Measurements from ENCODE around the gene ADAP1. TPM values are rescaled to one million over a fixed set of nuclear protein-coding genes. Genes with fewer than 3 reads are reported as not detected.
A peak's percentile ranks its signal among the peaks of the same experiment; 100 is the strongest.
"Not testable (repeated sequence)": the region's sequence is repeated elsewhere in the genome, so short reads cannot be mapped to it uniquely, and the experiment has no call there.

The ADAP1 gene
- total and polyA plus RNA-seq, 11 donors = 3.1 to 16.5 (median 12.0) TPM

DNA sequence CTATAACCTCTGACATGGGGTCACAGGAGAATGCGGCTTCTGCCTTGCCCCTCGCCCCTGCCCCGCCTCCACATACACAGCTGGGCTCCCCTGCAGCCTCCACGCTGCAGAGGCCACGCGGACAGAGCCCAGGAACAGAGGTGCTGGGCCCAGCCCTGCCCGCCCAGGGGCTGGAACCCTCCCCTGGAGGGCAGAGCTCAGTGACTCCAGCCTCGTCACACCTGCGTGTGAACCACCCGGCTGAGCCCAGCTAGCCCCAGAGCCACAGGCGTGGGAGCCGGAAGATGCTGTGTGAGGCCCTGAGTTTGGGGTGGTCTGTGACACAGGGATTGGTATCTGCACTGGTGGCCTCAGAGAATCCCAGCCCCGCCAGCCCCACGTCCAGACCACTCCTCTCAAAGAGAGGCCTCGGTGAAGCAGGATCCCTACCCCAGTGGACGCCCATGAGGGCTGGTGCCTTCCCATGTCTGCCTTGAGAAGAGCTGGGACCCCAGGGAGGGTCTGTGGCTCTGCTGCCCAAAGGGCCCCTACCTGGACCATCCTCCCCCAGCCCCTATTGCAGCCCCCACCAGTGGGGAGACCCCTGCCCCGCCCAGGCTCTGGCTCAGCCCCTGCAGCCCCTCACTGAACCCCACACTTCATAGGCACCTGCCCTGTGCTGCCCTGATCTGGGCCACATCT, 8.1 kb upstream of the ADAP1 start:
- Histone ChIP-seq H3K27ac (peak overlapping the region in 2 of 12 donors; percentile 1 to 85), H3K4me1 (peaks cover 0 to 61% (median 27%) of the 10 kb centered on the region in 12 donors), H3K9me3 (no peaks in the 10 kb centered on the region), H3K4me3 (no peak overlapping the region), H3K27me3 (no peaks in the 10 kb centered on the region), H3K36me3 (peaks cover 0 to 13% (median 10%) of the 10 kb centered on the region in 9 donors)
- 86 to 99% (median 94%) methylated on average over 7 to 17 of the region's 17 CpGs for WGBS, 4 donors
- ATAC-seq (no peak), DNase-seq (peak in 3 of 5 donors; percentile 16 to 52 (median 16))
- TF ChIP-seq POLR2A (IDR thresholded peaks at IDR 0.05) = no peak
- TF ChIP-seq, protein P1, sequence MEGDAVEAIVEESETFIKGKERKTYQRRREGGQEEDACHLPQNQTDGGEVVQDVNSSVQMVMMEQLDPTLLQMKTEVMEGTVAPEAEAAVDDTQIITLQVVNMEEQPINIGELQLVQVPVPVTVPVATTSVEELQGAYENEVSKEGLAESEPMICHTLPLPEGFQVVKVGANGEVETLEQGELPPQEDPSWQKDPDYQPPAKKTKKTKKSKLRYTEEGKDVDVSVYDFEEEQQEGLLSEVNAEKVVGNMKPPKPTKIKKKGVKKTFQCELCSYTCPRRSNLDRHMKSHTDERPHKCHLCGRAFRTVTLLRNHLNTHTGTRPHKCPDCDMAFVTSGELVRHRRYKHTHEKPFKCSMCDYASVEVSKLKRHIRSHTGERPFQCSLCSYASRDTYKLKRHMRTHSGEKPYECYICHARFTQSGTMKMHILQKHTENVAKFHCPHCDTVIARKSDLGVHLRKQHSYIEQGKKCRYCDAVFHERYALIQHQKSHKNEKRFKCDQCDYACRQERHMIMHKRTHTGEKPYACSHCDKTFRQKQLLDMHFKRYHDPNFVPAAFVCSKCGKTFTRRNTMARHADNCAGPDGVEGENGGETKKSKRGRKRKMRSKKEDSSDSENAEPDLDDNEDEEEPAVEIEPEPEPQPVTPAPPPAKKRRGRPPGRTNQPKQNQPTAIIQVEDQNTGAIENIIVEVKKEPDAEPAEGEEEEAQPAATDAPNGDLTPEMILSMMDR (IDR thresholded peaks at IDR 0.05) = no peak
- intact Hi-C loops (cut with DNase I) = no loop called here

GRCh38 chr7:961546-962400, 7.3 kb upstream of the ADAP1 start:
- no peaks in the 10 kb centered on the region for H3K27me3 ChIP-seq
- ATAC-seq = no peak
- TF ChIP-seq, protein P1 (IDR thresholded peaks at IDR 0.05) = no peak
- no peak for TF ChIP-seq POLR2A (IDR thresholded peaks at IDR 0.05)
- H3K4me3 ChIP-seq = no peak overlapping the region
- H3K9me3 ChIP-seq = no peaks in the 10 kb centered on the region
- peak overlapping the region in 1 of 12 donors; percentile 60 for H3K27ac ChIP-seq
- DNase-seq = peak in 3 of 5 donors; percentile 20 to 43 (median 21)
- peaks cover 0 to 63% (median 27%) of the 10 kb centered on the region in 12 donors for H3K4me1 ChIP-seq
- WGBS, 4 donors = 88 to 93% (median 90%) methylated on average over 34 to 37 of the region's 37 CpGs
- intact Hi-C loops (cut with DNase I) = no loop called here
- H3K36me3 ChIP-seq = peaks cover 0 to 5% (median 3%) of the 10 kb centered on the region in 9 donors

GRCh38 chr7:960972-961371, 6.5 kb upstream of the ADAP1 start:
- H3K27me3 ChIP-seq; H3K36me3 ChIP-seq; ATAC-seq; intact Hi-C loops (cut with DNase I); H3K4me3 ChIP-seq; H3K9me3 ChIP-seq: not testable (repeated sequence)
- 47 to 65% (median 58%) methylated on average over 13 of the region's 13 CpGs for WGBS, 4 donors
- peak in 3 of 5 donors; percentile 22 to 34 (median 31) for DNase-seq
- peak overlapping the region in 1 of 12 donors; percentile 60 for H3K27ac ChIP-seq
- peaks cover 0 to 56% (median 26%) of the 10 kb centered on the region in 12 donors for H3K4me1 ChIP-seq

DNA sequence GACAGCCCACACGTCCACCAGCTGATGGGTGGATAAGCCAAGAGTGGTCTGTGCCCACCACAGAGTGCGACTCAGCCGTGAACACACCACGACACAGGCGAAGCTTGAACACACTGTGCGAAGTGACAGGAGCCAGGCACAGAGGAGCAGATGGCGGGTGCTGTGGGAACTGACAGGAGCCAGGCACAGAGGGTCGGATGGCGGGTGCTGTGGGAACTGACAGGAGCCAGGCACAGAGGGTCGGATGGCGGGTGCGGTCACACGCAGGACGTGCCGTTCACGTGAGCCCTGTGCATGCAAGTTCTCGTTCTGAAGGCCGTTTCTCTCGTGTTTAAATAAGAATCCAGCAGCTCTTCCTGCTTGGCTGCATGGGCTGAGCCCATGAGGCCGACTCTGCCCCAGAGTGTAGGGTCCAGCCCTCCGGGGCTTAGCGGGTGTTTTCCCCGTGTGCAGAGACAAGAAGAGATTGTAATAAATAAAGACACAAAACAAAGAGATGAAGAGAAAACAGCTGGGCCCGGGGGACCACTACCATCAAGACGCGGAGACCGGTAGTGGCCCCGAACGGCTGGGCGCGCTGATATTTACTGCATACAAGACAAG, 5.9 kb upstream of the ADAP1 start:
- H3K9me3 ChIP-seq = no peaks in the 10 kb centered on the region
- peaks cover 0 to 50% (median 21%) of the 10 kb centered on the region in 12 donors for H3K4me1 ChIP-seq
- intact Hi-C loops (cut with DNase I) = no loop called here
- H3K4me3 ChIP-seq = no peak overlapping the region
- ATAC-seq = peak in 3 of 4 donors; percentile 28 to 38 (median 35)
- no peak for TF ChIP-seq POLR2A (IDR thresholded peaks at IDR 0.05)
- TF ChIP-seq, protein P1 (IDR thresholded peaks at IDR 0.05) = no peak
- DNase-seq = peak in 3 of 5 donors; percentile 28 to 51 (median 47)
- 49 to 73% (median 52%) methylated on average over 28 to 31 of the region's 31 CpGs for WGBS, 4 donors
- no peaks in the 10 kb centered on the region for H3K36me3 ChIP-seq
- peaks cover 0 to under 1% (median 0%) of the 10 kb centered on the region in 9 donors for H3K27me3 ChIP-seq
- peak overlapping the region in 1 of 12 donors; percentile 60 for H3K27ac ChIP-seq

DNA sequence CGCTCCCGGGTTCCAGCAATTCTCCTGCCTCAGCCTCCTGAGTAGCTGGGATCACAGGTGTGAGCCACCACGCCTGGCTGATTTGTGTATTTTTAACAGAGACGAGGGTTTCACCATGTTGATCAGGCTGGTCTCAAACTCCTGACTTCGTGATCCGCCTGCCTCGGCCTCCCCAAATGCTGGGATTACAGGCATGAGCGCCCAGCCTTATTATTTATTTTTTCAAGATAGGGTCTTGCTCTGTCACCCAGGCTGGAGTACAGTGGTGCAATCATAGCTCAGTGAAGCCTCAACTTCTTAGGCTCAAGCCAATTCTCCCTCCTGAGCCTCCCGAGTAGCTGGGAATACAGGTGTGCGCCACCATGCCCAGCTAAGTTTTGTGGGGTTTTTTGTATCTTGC, 5.3 kb upstream of the ADAP1 start:
- not testable (repeated sequence) for H3K9me3 ChIP-seq, H3K36me3 ChIP-seq, H3K4me3 ChIP-seq, ATAC-seq, H3K27me3 ChIP-seq
- intact Hi-C loops (cut with DNase I) = loop anchor here in 1 of 10 donors (10.0 kb wide), 1 partner anchor 55 kb away; no protein-coding TSS in a partner anchor
- 92 to 98% (median 96%) methylated on average over 10 of the region's 10 CpGs for WGBS, 4 donors
- Histone ChIP-seq H3K4me1 (peaks cover 0 to 50% (median 16%) of the 10 kb centered on the region in 12 donors), H3K27ac (peak overlapping the region in 1 of 12 donors; percentile 60)
- peak in 2 of 5 donors; percentile 4 to 7 for DNase-seq

Data from heart left ventricle (tissue), 16 donors.